Stimulated activated CD4-positive, alpha-beta T cell treated with anti-CD3 and anti-CD28 coated beads, TNF-alpha, amount 100 ng/mL, for 4 hours (primary cell): ENCODE measurements around the gene TSC22D1.

Experiments
- DNase-seq, 3 experiments: peaks; one replicate each; pipeline ENCODE4 v3.0.0-alpha.2; 2020; ENCODE audit warnings: low read depth in 3 of 3

Gene TSC22D1

GRCh38 chr13:44382635-44383145 is 193.4 kb downstream of the TSC22D1 start:
- no peak for DNase-seq
